RCC 7860 (cell line): ENCODE measurements around the gene PPHLN1.

ENCODE experiments used
- DNase-seq: peaks from one replicate; pipeline ENCODE4 v3.0.0-alpha.2; 2015; ENCODE audit warnings: low spot score
- FAIRE-seq: peaks from 2 replicates; lab custom pipeline; 2012; peaks lifted over from hg19 to GRCh38; lab: Jason Lieb, UNC

The PPHLN1 gene

DNA sequence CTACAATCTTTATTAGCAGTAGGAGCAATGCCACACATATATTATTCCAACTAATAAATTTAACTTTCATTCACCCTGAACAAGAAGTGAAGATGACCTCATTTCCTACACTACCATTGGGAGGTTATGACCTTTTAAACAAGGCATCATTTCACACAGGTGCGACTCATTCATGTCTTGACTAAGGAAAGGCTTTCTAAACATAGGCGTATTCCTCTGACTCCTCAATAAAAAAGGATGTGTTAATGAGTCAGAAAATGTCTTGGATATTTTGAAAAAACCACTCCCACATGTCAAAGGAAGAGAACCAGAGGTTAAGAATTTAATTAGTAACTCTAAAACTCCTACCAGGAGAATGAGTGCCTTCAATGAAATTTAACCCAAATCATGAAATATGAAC is 148.4 kb downstream of the PPHLN1 start:
- peak; percentile 89 for FAIRE-seq
- peak; percentile 76 for DNase-seq

GRCh38 chr12:42475106-42475505 is 149.1 kb downstream of the PPHLN1 start:
- no peak for DNase-seq
- FAIRE-seq: no peak

DNA sequence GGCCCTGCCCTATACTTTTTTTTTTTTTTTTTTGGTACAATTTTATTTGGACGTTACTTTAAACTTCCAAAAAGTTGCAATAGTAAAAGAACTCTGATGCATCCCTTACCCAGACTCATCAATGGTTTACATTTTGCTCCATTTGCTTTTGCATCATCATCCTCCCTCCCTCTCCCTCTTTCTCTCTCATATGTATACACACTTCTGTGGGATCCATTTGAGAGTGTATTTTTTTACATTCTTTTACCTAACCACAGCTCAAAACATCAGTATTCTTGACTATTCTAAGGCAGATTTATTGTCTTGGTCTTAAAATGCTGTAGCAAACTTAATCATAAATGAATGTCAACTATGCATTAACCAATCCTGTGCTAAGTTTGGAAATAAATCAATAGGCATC is 152.0 kb downstream of the PPHLN1 start:
- no peak for FAIRE-seq
- DNase-seq: no peak

DNA sequence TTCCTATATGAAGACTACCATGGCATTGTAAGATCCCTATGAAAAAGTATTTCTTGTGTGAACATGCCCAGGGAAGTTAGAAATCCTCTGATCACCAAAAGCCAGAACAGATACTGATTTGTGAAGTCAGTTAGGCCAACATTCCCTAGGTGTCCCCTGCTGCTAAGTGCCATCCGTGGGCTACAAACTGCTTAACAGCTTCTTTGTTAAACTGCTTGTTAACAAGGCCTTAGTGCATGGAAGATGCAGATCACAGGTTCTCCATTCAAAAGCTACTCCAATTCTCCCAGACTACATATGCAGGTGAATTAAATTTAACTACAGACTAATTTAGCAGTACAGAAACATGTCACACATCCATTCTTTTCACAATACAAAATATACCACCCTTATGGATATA is 155.4 kb downstream of the PPHLN1 start:
- FAIRE-seq (no peak), DNase-seq (no peak)

- FAIRE-seq (no peak), DNase-seq (no peak)
Observed at GRCh38 chr12:42482041-42482747, 156.2 kb downstream of the PPHLN1 start.

- FAIRE-seq: no peak
- peak; percentile 26 for DNase-seq
Observed at GRCh38 chr12:42482748-42483520, 157.0 kb downstream of the PPHLN1 start.

- no peak for FAIRE-seq
- no peak for DNase-seq
Observed at GRCh38 chr12:42483521-42483790, 157.5 kb downstream of the PPHLN1 start.

DNA sequence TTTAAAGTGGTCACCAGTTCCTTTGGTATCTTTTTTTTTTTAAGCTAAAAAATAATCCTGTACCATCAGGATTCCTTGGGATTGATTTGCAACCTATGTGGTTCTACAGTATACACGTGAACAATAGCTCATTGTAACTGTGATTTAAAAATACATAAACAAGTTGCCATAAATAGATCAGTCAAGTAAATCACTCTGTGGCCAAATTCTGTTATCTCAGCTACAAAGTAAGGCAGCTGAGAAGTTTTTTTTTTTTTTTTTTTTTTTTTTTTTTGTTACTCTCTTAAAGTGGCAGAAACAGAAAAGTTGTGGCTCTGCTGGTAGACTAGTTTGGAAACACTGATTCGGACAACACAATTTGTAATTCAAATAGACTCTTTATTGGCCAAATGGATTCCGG is 159.0 kb downstream of the PPHLN1 start:
- DNase-seq (no peak), FAIRE-seq (no peak)

GRCh38 chr12:42485823-42486222 is 159.9 kb downstream of the PPHLN1 start:
- FAIRE-seq (no peak), DNase-seq (no peak)

DNA sequence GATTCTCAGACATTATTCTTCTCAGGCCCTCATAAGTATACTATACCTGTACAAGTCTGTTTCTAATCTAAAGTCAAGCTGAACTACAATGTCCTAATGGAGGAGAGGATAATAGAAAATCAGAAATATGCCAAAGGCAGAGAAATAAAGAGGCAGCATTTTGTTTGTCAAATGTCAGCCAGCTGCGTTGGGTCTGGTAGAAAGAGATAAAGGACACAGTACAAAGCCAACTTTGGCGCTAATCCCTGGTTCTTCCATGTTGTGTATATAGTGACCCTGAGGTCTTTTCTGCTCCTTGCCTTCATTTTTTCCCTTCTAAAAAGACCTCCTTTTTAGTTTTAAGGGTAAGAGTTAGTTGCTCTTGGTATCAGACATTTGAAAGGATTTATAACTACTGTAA is 160.4 kb downstream of the PPHLN1 start:
- FAIRE-seq (no peak), DNase-seq (no peak)

- no peak for FAIRE-seq
- DNase-seq: no peak
Observed at GRCh38 chr12:42490261-42490842, 164.4 kb downstream of the PPHLN1 start.
